RWPE1 (cell line): ENCODE data around the gene NUPR1.

Source experiments
- CTCF ChIA-PET: fragments of 350-600 bp; sonication (Branson Sonifier 250); formaldehyde crosslinking; extraction: SDS; loops from one replicate; lab custom pipeline; 2021; lab: Yijun Ruan, JAX
- POLR2A ChIA-PET: fragments of 400-600 bp; formaldehyde crosslinking; extraction: SDS; loops from one replicate; lab custom pipeline; 2020; ENCODE audit warnings: antibody characterized with exemption; ENCODE audit not compliant: low non-redundant PET; lab: Yijun Ruan, JAX
- DNase-seq: peaks from one replicate; pipeline ENCODE4 v3.0.0; 2012; ENCODE audit warnings: low spot score
- H3K27ac ChIP-seq: fragments of 450-650 bp; 2 replicates; pipeline ENCODE4 v1.5.1; 2017
- CTCF ChIP-seq: fragments of 450-650 bp; conservative IDR thresholded peaks from 2 replicates; pipeline ENCODE4 v1.5.1; 2017; ENCODE audit warnings: low read depth, mild to moderate bottlenecking

Gene NUPR1

GRCh38 chr16:28496844-28497243, 41.9 kb downstream of the NUPR1 start:
- CTCF ChIA-PET = no interaction called here
- DNase-seq = no peak
- H3K27ac ChIP-seq = no peak overlapping the region

GRCh38 chr16:28495795-28496749, 42.7 kb downstream of the NUPR1 start:
- POLR2A ChIA-PET = no interaction called here

More at GRCh38 chr16:28496844-28497243, 41.9 kb downstream of the NUPR1 start:
- POLR2A ChIA-PET = no interaction called here
- no peak for TF ChIP-seq CTCF

GRCh38 chr16:28495098-28495793, 43.5 kb downstream of the NUPR1 start:
- DNase-seq = no peak
- TF ChIP-seq CTCF = no peak
- H3K27ac ChIP-seq = no peak overlapping the region
- ChIA-PET POLR2A (no interaction called here), CTCF (no interaction called here)

More at GRCh38 chr16:28495795-28496749, 42.7 kb downstream of the NUPR1 start:
- no peak for TF ChIP-seq CTCF
- CTCF ChIA-PET = no interaction called here
- DNase-seq = no peak
- no peak overlapping the region for H3K27ac ChIP-seq

- ChIA-PET CTCF (no interaction called here), POLR2A (no interaction called here)
- no peak within 1 kb of the TSS for H3K27ac ChIP-seq
- TF ChIP-seq CTCF = no peak
- DNase-seq = no peak
Measured at GRCh38 chr16:28494121-28494851, 44.5 kb downstream of the NUPR1 start, which contains the start of gene APOBR. Gene APOBR, plus strand, starts transcription at chr16:28494643. Its CDS starts 39 bp downstream, at chr16:28494682.

GRCh38 chr16:28492511-28492910, 46.3 kb downstream of the NUPR1 start:
- POLR2A ChIA-PET = no interaction called here
- H3K27ac ChIP-seq = peak overlapping the region; percentile 89
- CTCF ChIA-PET = interaction anchor here (0.7 kb wide), 2 partner anchors 42 to 1206 kb away, joined by 3 read pairs; no protein-coding TSS in a partner anchor
- no peak for DNase-seq
- no peak for TF ChIP-seq CTCF
